Small intestine (tissue), 7 donors: ENCODE results near the gene GCNT4. TPM values are rescaled to one million over a fixed set of nuclear protein-coding genes. Genes with fewer than 3 reads are reported as not detected.
A peak's percentile ranks its signal among the peaks of the same experiment; 100 is the strongest.

Experiments used
- DNase-seq, 2 donors: peaks; one replicate each; pipeline versions ENCODE4 v3.0.0 to v3.0.0-alpha.2; 2013
- FAIRE-seq: peaks from 2 replicates; lab custom pipeline; 2012; peaks lifted over from hg19 to GRCh38; lab: Jason Lieb, UNC
- H3K27ac ChIP-seq, 3 donors: one replicate each; pipeline ENCODE4 v1.5.1; 2013; ENCODE audit warnings: low read length in 2 of 3, mild to moderate bottlenecking in 2 of 3, control low read depth in 1 of 3, inconsistent platforms in 1 of 3, low read depth in 1 of 3, moderate library complexity in 1 of 3
- H3K27me3 ChIP-seq, 3 donors: one replicate each; pipeline ENCODE4 v1.6.1; 2013; ENCODE audit warnings: low read length in 3 of 3, inconsistent platforms in 1 of 3; ENCODE audit not compliant: control insufficient read depth in 3 of 3, insufficient read depth in 3 of 3
- H3K36me3 ChIP-seq, 3 donors: one replicate each; pipeline ENCODE4 v1.6.1; 2013; ENCODE audit warnings: low read length in 3 of 3, inconsistent platforms in 1 of 3, low read depth in 1 of 3, mild to moderate bottlenecking in 1 of 3, moderate library complexity in 1 of 3; ENCODE audit not compliant: control insufficient read depth in 3 of 3, insufficient read depth in 2 of 3
- H3K4me1 ChIP-seq, 3 donors: one replicate each; pipeline ENCODE4 v1.6.1; 2013; ENCODE audit warnings: low read length in 2 of 3, inconsistent platforms in 1 of 3, low read depth in 1 of 3, mild to moderate bottlenecking in 1 of 3, moderate library complexity in 1 of 3; ENCODE audit not compliant: control insufficient read depth in 3 of 3, insufficient read depth in 2 of 3
- H3K4me3 ChIP-seq, 3 donors: one replicate each; pipeline ENCODE4 v1.5.1; 2013; ENCODE audit warnings: low read length in 3 of 3, control low read depth in 1 of 3, inconsistent platforms in 1 of 3, low read depth in 1 of 3, mild to moderate bottlenecking in 1 of 3, moderate library complexity in 1 of 3
- H3K9me3 ChIP-seq, 2 donors: one replicate each; pipeline ENCODE4 v1.6.1; 2013; ENCODE audit warnings: low read depth in 1 of 2, low read length in 1 of 2; ENCODE audit not compliant: control insufficient read depth in 2 of 2, insufficient read depth in 1 of 2
- WGBS, 3 donors: extraction: QIAGEN DNeasy Blood & Tissue Kit; methylation state at CpG; one replicate each; pipeline ENCODE4 v1.1.7; 2013; 5-methylcytosine and 5-hydroxymethylcytosine counted together
- polyA plus RNA-seq, 4 donors: library from polyadenylated mRNA; stranded (reverse) in 3 of 4; unstranded in 1 of 4; fragments of 200-250 nt in 3 of 4; fragments of 120-200 nt in 1 of 4; gene quantifications; one replicate each; pipeline versions ENCODE4 v1.2.1 to v1.2.3, GENCODE V29; 2013
- donor health status: healthy with polysubstance abuse.
- donor health status: control.
- donor health status: control.
- donor health status: Bipolar disorder and iron deficiency.
- donor health status: healthy.

The GCNT4 gene
- polyA plus RNA-seq, 4 donors, result 4.7 to 26.0 (median 13.3) TPM

DNA sequence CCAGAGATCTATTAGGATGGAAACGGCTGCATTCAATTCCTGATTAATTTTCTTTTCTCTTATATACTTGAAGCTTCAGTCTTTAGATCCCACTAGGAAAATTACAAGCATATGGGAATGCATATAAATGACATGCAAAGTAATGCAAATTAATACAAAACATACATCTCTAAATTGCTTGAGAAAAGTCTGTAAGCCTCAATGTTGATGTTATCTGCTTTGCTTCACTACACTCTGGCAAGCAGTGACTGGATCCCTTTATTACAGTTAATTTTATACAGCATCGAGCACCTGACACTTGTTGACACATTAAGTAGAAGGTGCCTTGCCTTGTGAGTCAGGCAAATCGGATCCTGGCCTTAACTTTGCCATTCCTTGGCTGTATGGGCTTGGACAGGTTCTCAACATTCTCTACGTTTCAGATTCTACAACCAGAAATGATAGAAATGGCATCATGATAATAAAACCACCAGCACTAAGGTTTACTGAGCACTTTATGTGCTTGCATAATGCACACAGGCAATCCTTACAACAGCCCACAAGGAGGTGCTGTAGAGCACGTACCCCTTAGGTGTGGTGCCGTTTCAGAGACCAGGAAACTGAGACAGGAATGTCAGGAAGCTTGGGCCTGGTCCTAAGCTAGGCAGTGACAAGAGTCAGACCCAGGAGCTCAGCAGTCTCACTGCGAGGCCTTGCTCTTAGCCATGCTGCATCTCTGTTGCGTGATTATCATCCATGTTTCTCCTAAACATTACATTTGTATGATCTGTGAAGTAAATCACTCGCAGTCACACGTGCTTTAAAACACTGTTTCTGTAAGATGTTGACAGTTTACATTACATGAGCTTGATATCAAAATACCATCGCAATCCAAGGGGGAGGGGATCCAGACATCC lies 2.7 kb downstream of the GCNT4 start:
- Histone ChIP-seq H3K4me3 (no peak overlapping the region), H3K27me3 (peaks cover 0 to 2% (median 0%) of the 10 kb centered on the region in 3 donors), H3K4me1 (peaks cover 0 to 35% (median 3%) of the 10 kb centered on the region in 3 donors), H3K36me3 (peaks cover 0 to 17% (median 10%) of the 10 kb centered on the region in 3 donors), H3K27ac (no peak overlapping the region), H3K9me3 (no peaks in the 10 kb centered on the region)
- WGBS, 3 donors, result 48 to 59% (median 49%) methylated on average over 11 of the region's 11 CpGs
- peak; percentile 80 to 83 for DNase-seq
- no peak for FAIRE-seq

DNA sequence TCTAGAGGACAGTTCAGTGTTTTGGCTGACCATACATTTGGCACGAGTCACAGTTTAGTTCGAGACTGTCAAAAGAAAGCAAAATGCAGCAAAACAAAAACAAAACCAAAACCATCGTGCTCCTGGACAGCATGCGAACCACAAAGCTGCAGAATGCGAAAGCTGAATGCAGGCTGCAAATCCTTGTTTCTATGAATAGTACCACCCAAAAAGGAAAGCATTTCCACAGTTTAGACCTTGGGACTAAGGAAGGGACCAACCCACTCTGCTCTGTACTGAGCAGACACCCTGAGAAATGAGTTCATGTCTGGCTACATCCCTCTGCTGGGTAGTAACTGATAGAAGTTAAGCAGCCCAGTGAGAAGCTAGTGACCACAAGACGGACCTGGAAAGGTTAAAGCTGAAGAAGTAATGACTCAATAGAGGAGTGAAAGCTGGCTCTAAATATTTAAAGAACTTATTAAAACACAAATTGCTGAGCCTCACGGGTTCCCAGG lies 3.9 kb downstream of the GCNT4 start:
- DNase-seq, result no peak
- no peak overlapping the region for H3K4me3 ChIP-seq
- H3K27me3 ChIP-seq, result peaks cover 0 to 2% (median 0%) of the 10 kb centered on the region in 3 donors
- H3K27ac ChIP-seq, result no peak overlapping the region
- FAIRE-seq, result no peak
- H3K4me1 ChIP-seq, result peaks cover 0 to 29% (median 3%) of the 10 kb centered on the region in 3 donors
- no peaks in the 10 kb centered on the region for H3K9me3 ChIP-seq
- WGBS, 3 donors, result 53 to 85% (median 65%) methylated on average over 7 of the region's 7 CpGs
- peaks cover 0 to 26% (median 12%) of the 10 kb centered on the region in 3 donors for H3K36me3 ChIP-seq

DNA sequence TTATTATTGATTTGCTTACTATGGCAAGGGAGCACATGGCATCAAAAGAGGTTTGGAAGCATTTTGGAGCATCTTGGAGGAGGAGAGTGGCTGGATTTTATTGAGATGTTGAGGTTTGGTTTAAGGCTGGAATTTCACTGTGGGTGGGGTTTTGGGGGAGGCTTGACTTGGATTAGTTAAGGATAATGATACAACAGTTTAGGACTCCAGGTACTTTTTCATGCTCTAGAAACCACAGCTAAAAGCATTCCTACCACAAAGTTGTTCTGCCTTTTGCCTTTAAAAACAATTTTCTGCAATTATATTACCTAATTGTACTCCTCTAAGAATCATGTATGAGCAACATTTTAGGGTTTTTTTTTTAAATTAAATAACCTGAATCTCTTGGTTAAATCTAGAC lies 5.0 kb downstream of the GCNT4 start:
- Histone ChIP-seq H3K27ac (no peak overlapping the region), H3K27me3 (peaks cover 0 to 2% (median 0%) of the 10 kb centered on the region in 3 donors), H3K36me3 (peaks cover 0 to 26% (median 15%) of the 10 kb centered on the region in 3 donors), H3K4me1 (peaks cover 0 to 29% (median 3%) of the 10 kb centered on the region in 3 donors), H3K9me3 (no peaks in the 10 kb centered on the region), H3K4me3 (no peak overlapping the region)
- DNase-seq (no peak), FAIRE-seq (no peak)

DNA sequence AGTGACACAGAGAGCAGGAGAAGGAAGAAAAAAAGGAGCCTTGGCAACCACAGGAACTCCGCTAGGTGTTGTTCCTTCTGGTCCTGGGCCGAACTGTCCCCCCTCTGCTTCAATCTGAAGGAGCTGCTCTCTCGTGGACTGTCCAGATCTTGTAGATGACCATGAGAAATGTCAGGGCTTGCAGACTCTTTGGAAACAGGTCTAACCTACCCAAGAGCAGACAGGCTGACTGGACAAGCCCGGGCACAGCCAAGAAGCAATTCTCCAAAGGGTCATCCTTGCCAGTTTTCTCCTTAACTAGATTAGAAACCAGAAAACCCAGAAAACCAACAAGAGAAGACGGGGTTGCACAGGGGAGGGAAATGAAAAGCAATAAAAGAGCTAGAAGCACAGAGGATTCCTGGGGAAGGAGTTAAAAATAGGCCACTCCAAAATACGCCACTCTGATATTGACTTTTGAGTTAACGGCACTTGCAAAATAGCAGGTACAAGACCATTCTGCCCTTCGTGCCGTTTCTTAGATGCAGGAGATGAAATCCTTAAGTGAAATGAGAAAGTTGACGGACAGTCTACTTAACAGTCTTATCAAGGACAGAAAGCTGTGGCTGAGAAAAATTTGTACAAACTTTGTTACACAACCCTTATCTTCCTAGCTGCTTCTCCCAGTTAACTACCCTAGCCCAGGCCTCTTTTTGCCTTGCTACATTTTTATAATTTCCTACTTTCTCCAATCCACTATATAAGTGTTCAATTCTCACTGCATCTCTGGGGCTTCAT lies 5.8 kb downstream of the GCNT4 start:
- no peak for FAIRE-seq

DNA sequence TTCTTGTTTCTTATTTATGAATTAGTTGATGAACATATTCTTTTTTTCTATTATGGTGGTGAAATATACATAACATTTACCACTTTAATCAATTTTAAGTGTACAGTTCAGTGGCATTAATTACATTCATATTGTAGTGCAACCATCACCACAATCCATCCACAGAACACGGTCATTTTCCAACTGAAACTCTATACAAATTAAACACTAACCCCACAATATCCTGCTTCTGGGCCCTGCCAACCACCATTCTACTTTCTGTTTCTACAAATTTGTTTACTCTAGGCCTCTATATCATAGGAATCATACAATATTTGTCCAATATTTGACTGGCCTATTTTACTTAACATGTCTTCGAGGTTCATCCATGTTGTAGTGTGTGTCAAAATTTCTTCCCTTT lies 7.3 kb downstream of the GCNT4 start:
- DNase-seq (no peak), FAIRE-seq (no peak)
- Histone ChIP-seq H3K36me3 (peaks cover 0 to 20% (median 19%) of the 10 kb centered on the region in 3 donors), H3K27me3 (no peaks in the 10 kb centered on the region), H3K27ac (no peak overlapping the region), H3K4me3 (no peak overlapping the region), H3K4me1 (peaks cover 0 to 15% (median 0%) of the 10 kb centered on the region in 3 donors), H3K9me3 (no peaks in the 10 kb centered on the region)
- 80 to 99% (median 83%) methylated on average over 2 of the region's 2 CpGs for WGBS, 3 donors

More for the DNA sequence above, 5.8 kb downstream of the GCNT4 start:
- Histone ChIP-seq H3K27me3 (peaks cover 0 to 2% (median 0%) of the 10 kb centered on the region in 3 donors), H3K4me3 (no peak overlapping the region), H3K9me3 (no peaks in the 10 kb centered on the region), H3K4me1 (peaks cover 0 to 29% (median 3%) of the 10 kb centered on the region in 3 donors), H3K27ac (no peak overlapping the region), H3K36me3 (peaks cover 0 to 26% (median 16%) of the 10 kb centered on the region in 3 donors)
- peak in 1 of 2 donors; percentile 17 for DNase-seq
- WGBS, 3 donors, result 88 to 91% (median 89%) methylated on average over 10 of the region's 10 CpGs

DNA sequence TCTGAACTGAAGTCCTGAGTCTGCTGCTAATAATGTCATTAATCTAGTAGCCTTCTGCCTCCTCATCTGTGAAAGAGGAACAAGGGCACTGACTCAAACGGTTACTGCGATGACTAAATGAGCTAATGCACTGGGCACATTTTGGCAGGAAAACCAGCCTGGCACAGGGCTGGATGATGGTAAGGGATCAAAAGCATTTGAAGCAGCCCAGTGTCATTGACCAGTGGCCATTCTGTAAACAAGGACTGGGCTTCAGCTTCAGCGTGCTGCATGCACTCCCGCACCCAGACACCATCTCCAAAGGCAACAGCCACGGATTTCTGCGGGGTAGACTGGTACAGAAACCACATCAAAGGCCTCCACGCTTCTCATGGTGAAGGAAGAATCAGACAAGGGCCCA lies 8.0 kb downstream of the GCNT4 start:
- DNase-seq, result no peak
- H3K27me3 ChIP-seq, result no peaks in the 10 kb centered on the region
- H3K9me3 ChIP-seq, result no peaks in the 10 kb centered on the region
- H3K4me3 ChIP-seq, result no peak overlapping the region
- H3K27ac ChIP-seq, result no peak overlapping the region
- WGBS, 3 donors, result 79 to 86% (median 84%) methylated on average over 7 of the region's 7 CpGs
- H3K4me1 ChIP-seq, result peaks cover 0 to 9% (median 0%) of the 10 kb centered on the region in 3 donors
- FAIRE-seq, result no peak
- peaks cover 0 to 20% (median 17%) of the 10 kb centered on the region in 3 donors for H3K36me3 ChIP-seq

DNA sequence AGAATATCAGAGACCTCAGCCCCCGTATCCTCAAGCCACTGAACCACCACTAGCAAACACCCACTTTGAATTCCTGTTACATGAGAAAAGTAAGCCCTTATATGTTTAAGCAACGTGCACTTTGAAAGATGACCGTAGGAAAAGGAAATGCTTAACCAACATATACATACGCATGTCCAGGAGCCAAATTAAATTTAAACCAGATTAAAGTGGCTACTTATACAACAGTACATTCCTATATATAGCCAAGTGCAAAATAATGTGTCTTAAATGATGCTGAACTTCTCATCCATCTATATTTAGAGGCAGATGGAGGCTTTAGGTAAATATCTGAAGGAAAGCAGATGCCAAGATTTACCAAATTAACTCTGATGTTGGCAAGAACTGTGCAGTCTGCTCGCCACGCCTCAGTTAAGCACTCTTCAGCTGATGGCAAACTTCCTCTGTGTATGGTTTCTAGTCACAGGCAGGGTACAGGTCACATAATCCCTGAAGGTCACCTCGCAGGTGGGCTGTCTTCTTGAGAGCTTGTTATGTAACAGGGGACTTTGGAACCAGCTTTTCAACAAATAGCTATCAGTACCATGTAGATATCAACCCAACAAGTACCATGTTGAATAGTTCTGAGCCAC lies 8.6 kb downstream of the GCNT4 start:
- WGBS, 3 donors, result 88 to 90% (median 89%) methylated on average over 7 of the region's 7 CpGs
- H3K27ac ChIP-seq, result no peak overlapping the region
- no peak for FAIRE-seq

DNA sequence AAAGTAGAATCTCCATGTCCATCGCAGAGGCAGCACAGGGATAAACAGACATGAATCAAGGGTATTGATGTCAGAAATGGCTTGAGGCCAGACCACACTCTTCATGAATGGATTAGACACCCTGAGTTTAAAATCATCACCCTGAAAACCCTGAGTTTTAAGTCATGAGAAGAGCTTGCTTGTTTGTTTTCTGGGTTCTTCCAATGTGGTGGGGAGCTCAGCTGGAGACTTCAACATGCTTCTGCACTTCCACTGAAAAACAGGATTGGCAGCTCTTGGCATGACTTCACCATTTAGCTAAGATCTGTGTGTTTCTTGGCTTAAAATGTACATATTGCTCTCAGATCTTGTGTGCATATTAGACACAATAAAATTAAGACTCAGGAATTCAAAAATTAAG lies 9.8 kb downstream of the GCNT4 start:
- no peaks in the 10 kb centered on the region for H3K4me1 ChIP-seq
- DNase-seq (no peak), FAIRE-seq (no peak)
- WGBS, 3 donors, result 86 to 95% (median 89%) methylated on average over 1 of the region's 1 CpG
- no peaks in the 10 kb centered on the region for H3K27me3 ChIP-seq
- H3K4me3 ChIP-seq, result no peak overlapping the region
- H3K9me3 ChIP-seq, result no peaks in the 10 kb centered on the region
- no peak overlapping the region for H3K27ac ChIP-seq
- H3K36me3 ChIP-seq, result peaks cover 0 to 21% (median 19%) of the 10 kb centered on the region in 3 donors

More for the DNA sequence above, 8.6 kb downstream of the GCNT4 start:
- Histone ChIP-seq H3K36me3 (peaks cover 0 to 20% (median 19%) of the 10 kb centered on the region in 3 donors), H3K4me1 (peaks cover 0 to 6% (median 0%) of the 10 kb centered on the region in 3 donors), H3K4me3 (no peak overlapping the region), H3K9me3 (no peaks in the 10 kb centered on the region), H3K27me3 (no peaks in the 10 kb centered on the region)
- no peak for DNase-seq
